Fibroblast of skin of back (primary cell): ENCODE results near the gene RNF223.

Experiments
- DNase-seq: peaks from one replicate; pipeline ENCODE4 v3.0.0-alpha.2; 2013

RNF223 gene

GRCh38 chr1:1024771-1025699 is 49.1 kb downstream of the RNF223 start:
- DNase-seq = peak; percentile 53

GRCh38 chr1:1024149-1024770 is 49.8 kb downstream of the RNF223 start:
- DNase-seq = no peak

GRCh38 chr1:1023700-1024099 is 50.4 kb downstream of the RNF223 start:
- DNase-seq = no peak

- DNase-seq = no peak
Measured at GRCh38 chr1:1022302-1023009, 51.6 kb downstream of the RNF223 start.

- no peak for DNase-seq
Measured at GRCh38 chr1:1021920-1022259, 52.2 kb downstream of the RNF223 start.

GRCh38 chr1:1021010-1021919 is 52.8 kb downstream of the RNF223 start:
- DNase-seq = peak; percentile 87
